Endodermal cell (in vitro differentiated cells): ENCODE measurements around the gene WDR37. TPM values are rescaled to one million over a fixed set of nuclear protein-coding genes. Genes with fewer than 3 reads are reported as not detected.

ENCODE experiments used
- DNase-seq: peaks from one replicate; pipeline ENCODE4 v3.0.0-alpha.2; 2017
- H3K27ac ChIP-seq: 2 replicates; pipeline ENCODE4 v1.5.1; 2013; ENCODE audit warnings: mild to moderate bottlenecking, low read depth, low read length, moderate library complexity
- H3K27me3 ChIP-seq: 2 replicates; pipeline ENCODE4 v1.6.1; 2013; ENCODE audit warnings: mild to moderate bottlenecking, low read length, moderate library complexity; ENCODE audit not compliant: insufficient read depth, control insufficient read depth, poor library complexity, severe bottlenecking
- H3K36me3 ChIP-seq: 2 replicates; pipeline ENCODE4 v1.7.0; 2013; ENCODE audit warnings: mild to moderate bottlenecking, low read length, moderate library complexity; ENCODE audit not compliant: control insufficient read depth, insufficient read depth
- H3K4me1 ChIP-seq: one replicate; pipeline ENCODE4 v1.7.0; 2013; ENCODE audit warnings: low read length; ENCODE audit not compliant: control insufficient read depth, insufficient read depth
- H3K4me3 ChIP-seq: 2 replicates; pipeline ENCODE4 v1.5.1; 2013; ENCODE audit warnings: mild to moderate bottlenecking, low read length, moderate library complexity
- H3K9ac ChIP-seq: 2 replicates; pipeline ENCODE4 v1.6.1; 2013; ENCODE audit warnings: mild to moderate bottlenecking, low read length, moderate library complexity; ENCODE audit not compliant: poor library complexity, severe bottlenecking; ENCODE audit errors: extremely low read depth
- H3K9me3 ChIP-seq: 2 replicates; pipeline ENCODE4 v1.6.1; 2013; ENCODE audit warnings: mild to moderate bottlenecking, low read length, moderate library complexity; ENCODE audit not compliant: control insufficient read depth
- H3K27ac Mint-ChIP-seq: 2 replicates; pipeline ENCODE4 v1.8.0; 2020; ENCODE audit warnings: mixed read lengths
- H3K27me3 Mint-ChIP-seq: 2 replicates; pipeline ENCODE4 v1.8.0; 2021; ENCODE audit warnings: mild to moderate bottlenecking, mixed read lengths; ENCODE audit not compliant: insufficient read depth
- H3K36me3 Mint-ChIP-seq: 2 replicates; pipeline ENCODE4 v1.8.0; 2020; ENCODE audit warnings: low read depth, mixed read lengths
- H3K4me1 Mint-ChIP-seq: 2 replicates; pipeline ENCODE4 v1.8.0; 2020; ENCODE audit warnings: mixed read lengths
- H3K4me3 Mint-ChIP-seq: 2 replicates; pipeline ENCODE4 v1.8.0; 2020; ENCODE audit warnings: mild to moderate bottlenecking, moderate library complexity, mixed read lengths
- H3K9me3 Mint-ChIP-seq: 2 replicates; pipeline ENCODE4 v1.8.0; 2020; ENCODE audit warnings: mild to moderate bottlenecking, mixed read lengths
- CTCF ChIP-seq: fragments of 200-600 bp; sonication (generic); conservative IDR thresholded peaks from 2 replicates; pipeline ENCODE4 v1.5.0; 2021; ENCODE audit warnings: antibody characterized with exemption, mild to moderate bottlenecking
- WGBS, 2 experiments: methylation state at CpG; one replicate each; pipeline versions ENCODE4 v1.1.5 to v1.1.7; 2013; ENCODE audit warnings: missing lambda C conversion rate in 2 of 2, mixed read lengths in 1 of 2; ENCODE audit not compliant: insufficient coverage in 1 of 2, insufficient read length in 1 of 2; 5-methylcytosine and 5-hydroxymethylcytosine counted together
- total RNA-seq, 2 donors: library from RNA; stranded (reverse); fragmentation: NEBNext Ultra II Directional in 1 of 2; extraction: Animal tissue kit (Norgen Biotek cat#: 25700) in 1 of 2; gene quantifications; 2 replicates in 1 of 2; 3 replicates in 1 of 2; pipeline ENCODE4 v1.2.1, GENCODE V29; 2021

The WDR37 gene
- total RNA-seq, 2 donors from 2014 or later, result 10.7 TPM

GRCh38 chr10:1103551-1103950 lies 47.4 kb downstream of the WDR37 start:
- Histone ChIP-seq H3K9ac (no peak overlapping the region), H3K36me3 (peaks cover 37% of the 10 kb centered on the region), H3K4me1 (no peaks in the 10 kb centered on the region), H3K9me3 (no peaks in the 10 kb centered on the region), H3K27ac (no peak overlapping the region), H3K4me3 (no peak overlapping the region), H3K27me3 (no peaks in the 10 kb centered on the region)
- Mint-ChIP-seq H3K4me3 (no peak overlapping the region), H3K36me3 (peaks cover 67% of the 10 kb centered on the region), H3K27ac (no peak overlapping the region), H3K9me3 (no peaks in the 10 kb centered on the region), H3K27me3 (no peaks in the 10 kb centered on the region), H3K4me1 (peaks cover 3% of the 10 kb centered on the region)
- TF ChIP-seq CTCF, result no peak
- WGBS, 2 experiments, result 95 to 98% methylated on average over 13 to 18 of the region's 18 CpGs
- no peak for DNase-seq

- H3K9me3 ChIP-seq, result no peaks in the 10 kb centered on the region
- no peak overlapping the region for H3K27ac ChIP-seq
- 96 to 97% methylated on average over 12 to 14 of the region's 14 CpGs for WGBS, 2 experiments
- no peaks in the 10 kb centered on the region for H3K27me3 ChIP-seq
- H3K4me1 ChIP-seq, result no peaks in the 10 kb centered on the region
- H3K36me3 ChIP-seq, result peaks cover 43% of the 10 kb centered on the region
- Mint-ChIP-seq H3K9me3 (no peaks in the 10 kb centered on the region), H3K36me3 (peaks cover 74% of the 10 kb centered on the region), H3K4me3 (no peak overlapping the region), H3K27ac (no peak overlapping the region), H3K4me1 (peaks cover 3% of the 10 kb centered on the region), H3K27me3 (no peaks in the 10 kb centered on the region)
- H3K9ac ChIP-seq, result no peak overlapping the region
- H3K4me3 ChIP-seq, result no peak overlapping the region
- DNase-seq, result no peak
- no peak for TF ChIP-seq CTCF
Measured at GRCh38 chr10:1104971-1105370, 48.8 kb downstream of the WDR37 start.

- DNase-seq, result no peak
- Histone ChIP-seq H3K9me3 (no peaks in the 10 kb centered on the region), H3K27me3 (no peaks in the 10 kb centered on the region), H3K9ac (no peak overlapping the region), H3K36me3 (peaks cover 59% of the 10 kb centered on the region), H3K27ac (no peak overlapping the region), H3K4me1 (no peaks in the 10 kb centered on the region), H3K4me3 (no peak overlapping the region)
- peaks cover 2% of the 10 kb centered on the region for H3K4me1 Mint-ChIP-seq
- H3K4me3 Mint-ChIP-seq, result no peak overlapping the region
- no peak overlapping the region for H3K27ac Mint-ChIP-seq
- H3K9me3 Mint-ChIP-seq, result no peaks in the 10 kb centered on the region
- H3K27me3 Mint-ChIP-seq, result no peaks in the 10 kb centered on the region
- 93 to 94% methylated on average over 12 to 15 of the region's 15 CpGs for WGBS, 2 experiments
- no peak for TF ChIP-seq CTCF
- peaks cover 67% of the 10 kb centered on the region for H3K36me3 Mint-ChIP-seq
Measured at GRCh38 chr10:1107004-1107403, 50.8 kb downstream of the WDR37 start.
